HG03520 (cell line): ENCODE measurements around the gene FOXN3.
A peak's percentile ranks its signal among the peaks of the same experiment; 100 is the strongest.

ENCODE experiments used
- ATAC-seq: cut with Tn5 transposase; IDR thresholded peaks from one replicate; pipeline ENCODE4 v1.9.1; 2021; ENCODE audit warnings: mild to moderate bottlenecking, moderate library complexity; ENCODE audit not compliant: unreplicated experiment

The FOXN3 gene

GRCh38 chr14:89284333-89285058, 132.5 kb downstream of the FOXN3 start:
- ATAC-seq: no peak

GRCh38 chr14:89283327-89284060, 133.5 kb downstream of the FOXN3 start:
- peak; percentile 48 for ATAC-seq

GRCh38 chr14:89282191-89282590, 134.8 kb downstream of the FOXN3 start:
- no peak for ATAC-seq

GRCh38 chr14:89280600-89280999, 136.4 kb downstream of the FOXN3 start:
- no peak for ATAC-seq

GRCh38 chr14:89279649-89280232, 137.3 kb downstream of the FOXN3 start:
- ATAC-seq: no peak

GRCh38 chr14:89277203-89277602, 139.8 kb downstream of the FOXN3 start:
- ATAC-seq: no peak

- ATAC-seq: peak; percentile 85
Observed at GRCh38 chr14:89276424-89276975, 140.5 kb downstream of the FOXN3 start.

GRCh38 chr14:89270439-89271227, 146.4 kb downstream of the FOXN3 start:
- peak; percentile 62 for ATAC-seq

- no peak for ATAC-seq
Observed at GRCh38 chr14:89269404-89269803, 147.6 kb downstream of the FOXN3 start.

- ATAC-seq: no peak
Observed at GRCh38 chr14:89268514-89268913, 148.5 kb downstream of the FOXN3 start.

GRCh38 chr14:89267656-89268055, 149.4 kb downstream of the FOXN3 start:
- ATAC-seq: no peak

GRCh38 chr14:89267163-89267562, 149.9 kb downstream of the FOXN3 start:
- ATAC-seq: no peak

GRCh38 chr14:89266754-89267153, 150.3 kb downstream of the FOXN3 start:
- no peak for ATAC-seq

GRCh38 chr14:89265234-89265633, 151.8 kb downstream of the FOXN3 start:
- ATAC-seq: no peak

- ATAC-seq: no peak
Observed at GRCh38 chr14:89264196-89264800, 152.7 kb downstream of the FOXN3 start.

GRCh38 chr14:89262041-89262440, 155.0 kb downstream of the FOXN3 start:
- no peak for ATAC-seq

- ATAC-seq: no peak
Observed at GRCh38 chr14:89260898-89261297, 156.1 kb downstream of the FOXN3 start.

GRCh38 chr14:89259951-89260609, 157.0 kb downstream of the FOXN3 start:
- no peak for ATAC-seq

GRCh38 chr14:89258728-89259273, 158.2 kb downstream of the FOXN3 start:
- no peak for ATAC-seq

- no peak for ATAC-seq
Observed at GRCh38 chr14:89256951-89257350, 160.1 kb downstream of the FOXN3 start.
